ENCODE measurements around the gene KANSL3. TPM values are rescaled to one million over a fixed set of nuclear protein-coding genes. Genes with fewer than 3 reads are reported as not detected.

Gene KANSL3
- total RNA-seq, 4 donors from 2014 or later: 13.5 to 73.0 (median 62.1) TPM

DNA sequence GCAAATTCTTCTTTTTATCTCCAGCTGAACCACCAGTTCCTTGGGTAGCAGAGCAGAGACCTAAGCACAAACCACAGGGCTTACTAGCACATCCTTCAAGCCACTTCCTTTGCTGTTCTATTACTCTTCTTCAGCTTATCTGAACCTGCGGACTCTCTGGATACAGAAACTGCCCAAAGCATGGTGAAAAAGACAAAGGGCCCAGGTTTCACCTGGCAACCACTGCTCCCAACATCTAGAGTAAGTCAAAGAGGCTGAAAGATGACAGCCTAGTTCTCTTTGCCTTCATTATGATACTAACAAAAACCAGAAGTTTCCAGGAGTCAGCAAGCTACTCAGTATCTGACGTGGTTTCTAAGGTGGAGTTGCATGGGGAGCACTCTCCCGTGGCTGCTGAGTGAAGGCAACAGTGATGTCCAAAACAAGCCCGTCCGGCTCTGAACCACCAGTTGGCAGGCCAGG, 43.4 kb downstream of the KANSL3 start:
- DNase-seq: no peak
- H3K4me3 ChIP-seq: no peak overlapping the region
- no peaks in the 10 kb centered on the region for H3K36me3 ChIP-seq
- H3K4me1 ChIP-seq: no peaks in the 10 kb centered on the region
- TF ChIP-seq POLR2A (IDR thresholded peaks at IDR 0.05): no peak
- TF ChIP-seq, protein P1, sequence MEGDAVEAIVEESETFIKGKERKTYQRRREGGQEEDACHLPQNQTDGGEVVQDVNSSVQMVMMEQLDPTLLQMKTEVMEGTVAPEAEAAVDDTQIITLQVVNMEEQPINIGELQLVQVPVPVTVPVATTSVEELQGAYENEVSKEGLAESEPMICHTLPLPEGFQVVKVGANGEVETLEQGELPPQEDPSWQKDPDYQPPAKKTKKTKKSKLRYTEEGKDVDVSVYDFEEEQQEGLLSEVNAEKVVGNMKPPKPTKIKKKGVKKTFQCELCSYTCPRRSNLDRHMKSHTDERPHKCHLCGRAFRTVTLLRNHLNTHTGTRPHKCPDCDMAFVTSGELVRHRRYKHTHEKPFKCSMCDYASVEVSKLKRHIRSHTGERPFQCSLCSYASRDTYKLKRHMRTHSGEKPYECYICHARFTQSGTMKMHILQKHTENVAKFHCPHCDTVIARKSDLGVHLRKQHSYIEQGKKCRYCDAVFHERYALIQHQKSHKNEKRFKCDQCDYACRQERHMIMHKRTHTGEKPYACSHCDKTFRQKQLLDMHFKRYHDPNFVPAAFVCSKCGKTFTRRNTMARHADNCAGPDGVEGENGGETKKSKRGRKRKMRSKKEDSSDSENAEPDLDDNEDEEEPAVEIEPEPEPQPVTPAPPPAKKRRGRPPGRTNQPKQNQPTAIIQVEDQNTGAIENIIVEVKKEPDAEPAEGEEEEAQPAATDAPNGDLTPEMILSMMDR (IDR thresholded peaks at IDR 0.05): no peak
- no peaks in the 10 kb centered on the region for H3K9me3 ChIP-seq
- H3K27ac ChIP-seq: no peak overlapping the region
- no peaks in the 10 kb centered on the region for H3K27me3 ChIP-seq
- intact Hi-C loops (cut with DNase I; ENCODE audit: low total_unique reads): no loop called here

DNA sequence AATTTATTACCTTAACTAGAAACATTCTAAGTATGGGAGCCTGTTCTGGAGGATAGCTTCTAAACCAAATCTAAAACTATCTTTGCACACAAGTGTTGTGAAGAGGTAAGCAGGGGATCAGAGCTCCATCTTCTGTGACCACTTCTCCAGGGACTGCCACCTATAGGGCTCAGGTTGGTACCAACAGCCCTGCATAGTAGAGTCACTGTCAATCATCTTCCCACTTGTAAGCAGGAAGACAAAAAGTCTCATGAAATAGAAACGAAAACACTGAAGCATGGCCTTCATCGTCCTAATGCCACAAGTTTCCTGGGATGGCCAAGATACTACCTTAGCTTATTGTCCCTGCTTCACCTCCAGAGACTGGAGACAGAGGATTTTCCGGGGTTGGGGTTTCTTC, 43.8 kb downstream of the KANSL3 start:
- Histone ChIP-seq H3K4me1 (no peaks in the 10 kb centered on the region), H3K9me3 (no peaks in the 10 kb centered on the region), H3K27ac (no peak overlapping the region), H3K4me3 (no peak overlapping the region), H3K36me3 (no peaks in the 10 kb centered on the region), H3K27me3 (no peaks in the 10 kb centered on the region)
- TF ChIP-seq, protein P1 (IDR thresholded peaks at IDR 0.05): no peak
- no peak for TF ChIP-seq POLR2A (IDR thresholded peaks at IDR 0.05)
- no peak for DNase-seq
- intact Hi-C loops (cut with DNase I; ENCODE audit: low total_unique reads): no loop called here

DNA sequence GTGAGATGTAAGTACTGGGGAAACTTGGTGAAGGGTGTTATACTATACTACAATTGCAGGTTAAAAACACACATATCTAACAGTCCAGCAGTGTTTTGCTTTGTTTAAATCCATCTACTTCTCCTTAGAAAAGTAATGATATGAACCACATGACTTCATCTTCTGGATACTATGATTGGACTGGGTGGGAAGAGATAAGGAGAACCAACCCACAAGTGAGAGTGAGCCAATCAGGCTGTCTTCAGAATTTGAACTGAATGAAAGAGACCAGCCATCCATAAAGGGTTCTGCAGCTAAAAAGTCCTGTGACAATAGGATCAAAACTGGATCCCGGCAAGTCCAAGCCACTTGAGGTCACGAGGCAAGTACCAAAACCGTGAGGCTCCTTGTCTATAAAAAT, 46.6 kb downstream of the KANSL3 start:
- no peak for DNase-seq
- Histone ChIP-seq H3K4me3 (no peak overlapping the region), H3K27me3 (no peaks in the 10 kb centered on the region), H3K4me1 (no peaks in the 10 kb centered on the region), H3K9me3 (no peaks in the 10 kb centered on the region), H3K27ac (no peak overlapping the region), H3K36me3 (no peaks in the 10 kb centered on the region)
- intact Hi-C loops (cut with DNase I; ENCODE audit: low total_unique reads): no loop called here
- TF ChIP-seq, protein P1 (IDR thresholded peaks at IDR 0.05): no peak
- TF ChIP-seq POLR2A (IDR thresholded peaks at IDR 0.05): no peak

DNA sequence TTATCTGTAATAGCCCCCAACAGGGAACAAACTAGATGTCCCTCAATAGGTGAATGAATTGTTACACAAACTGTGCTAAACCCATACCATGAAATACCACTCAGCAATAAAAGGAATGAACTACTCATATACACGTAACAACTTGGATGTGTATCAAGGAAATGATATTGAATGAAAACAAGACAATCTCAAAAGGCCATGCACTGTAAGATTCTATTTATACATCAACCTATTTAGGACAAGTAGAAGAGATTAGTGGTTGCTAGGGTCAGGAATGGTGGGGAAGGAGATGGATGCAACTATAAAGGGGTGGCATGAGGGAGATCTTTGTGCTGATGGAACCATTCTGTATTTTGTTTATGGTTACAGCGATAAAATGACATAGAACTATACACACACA, 47.1 kb downstream of the KANSL3 start:
- no peak overlapping the region for H3K4me3 ChIP-seq
- no peaks in the 10 kb centered on the region for H3K36me3 ChIP-seq
- no peaks in the 10 kb centered on the region for H3K9me3 ChIP-seq
- no peak for DNase-seq
- no peaks in the 10 kb centered on the region for H3K4me1 ChIP-seq
- intact Hi-C loops (cut with DNase I; ENCODE audit: low total_unique reads): no loop called here
- H3K27ac ChIP-seq: no peak overlapping the region
- TF ChIP-seq, protein P1 (IDR thresholded peaks at IDR 0.05): no peak
- TF ChIP-seq POLR2A (IDR thresholded peaks at IDR 0.05): no peak
- H3K27me3 ChIP-seq: no peaks in the 10 kb centered on the region

DNA sequence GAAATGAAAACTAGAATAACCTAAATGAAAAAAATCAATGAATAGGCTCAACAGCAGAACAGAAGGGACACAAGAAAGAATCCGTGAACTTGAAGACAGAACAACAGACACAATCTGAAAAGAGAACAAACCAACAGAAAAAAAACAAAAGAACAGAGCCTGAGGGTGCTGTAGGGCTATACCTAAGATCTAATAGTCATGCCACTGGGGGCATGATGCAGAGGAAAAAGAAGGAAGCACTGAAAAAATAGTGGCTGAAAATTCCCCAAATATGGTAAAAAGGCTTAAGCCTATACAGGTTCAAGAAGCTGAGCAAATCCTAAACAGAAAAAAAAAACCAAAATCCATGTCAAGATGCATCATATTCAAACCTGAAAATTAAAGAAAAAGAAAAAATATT, 50.3 kb downstream of the KANSL3 start:
- Histone ChIP-seq H3K36me3 (no peaks in the 10 kb centered on the region), H3K27ac (no peak overlapping the region), H3K9me3 (no peaks in the 10 kb centered on the region), H3K4me1 (no peaks in the 10 kb centered on the region), H3K27me3 (no peaks in the 10 kb centered on the region), H3K4me3 (no peak overlapping the region)
- TF ChIP-seq, protein P1 (IDR thresholded peaks at IDR 0.05): no peak
- TF ChIP-seq POLR2A (IDR thresholded peaks at IDR 0.05): no peak
- DNase-seq: no peak
- intact Hi-C loops (cut with DNase I; ENCODE audit: low total_unique reads): no loop called here
